H1 (cell line): Measurements from ENCODE around the gene SPAG8. TPM values are rescaled to one million over a fixed set of nuclear protein-coding genes. Genes with fewer than 3 reads are reported as not detected.

Experiments used
- JUND ChIP-seq: IDR thresholded peaks from 2 replicates; pipeline ENCODE4 v1.6.1; 2011; ENCODE audit warnings: mild to moderate bottlenecking, improper control_type of control experiment, low read length
- KDM1A ChIP-seq: fragments of 200-600, 300-600 bp; sonication (generic); IDR thresholded peaks from 2 replicates; pipeline ENCODE4 v1.7.1; 2016; ENCODE audit warnings: mild to moderate bottlenecking, low read length, borderline replicate concordance
- polyA plus RNA-seq, 7 experiments: library from polyadenylated mRNA; depleted of rRNA in 3 of 7; stranded (reverse) in 5 of 7; unstranded in 2 of 7; fragments of >200 nt in 5 of 7; fragments of 200-250 nt in 2 of 7; gene quantifications; 1 replicate in 5 of 7; 2 replicates in 1 of 7; 4 replicates in 1 of 7; pipeline versions ENCODE4 v1.2.1 to v1.2.3, GENCODE V29; 2011 to 2013; ENCODE audit warnings: missing spikeins in 2 of 7, mixed read lengths in 2 of 7
- total RNA-seq: library from RNA; stranded (reverse); fragmentation: NEBNext Ultra II Directional; extraction: Animal tissue kit (Norgen Biotek cat#: 25700); gene quantifications from 2 replicates; pipeline ENCODE4 v1.2.1, GENCODE V29; 2021

The SPAG8 gene
- total and polyA plus RNA-seq, 2 of the 8 experiments (the other 6 are each of a cell fraction or from before 2014, with no cell fraction given): 0.37 to 0.44 TPM

DNA sequence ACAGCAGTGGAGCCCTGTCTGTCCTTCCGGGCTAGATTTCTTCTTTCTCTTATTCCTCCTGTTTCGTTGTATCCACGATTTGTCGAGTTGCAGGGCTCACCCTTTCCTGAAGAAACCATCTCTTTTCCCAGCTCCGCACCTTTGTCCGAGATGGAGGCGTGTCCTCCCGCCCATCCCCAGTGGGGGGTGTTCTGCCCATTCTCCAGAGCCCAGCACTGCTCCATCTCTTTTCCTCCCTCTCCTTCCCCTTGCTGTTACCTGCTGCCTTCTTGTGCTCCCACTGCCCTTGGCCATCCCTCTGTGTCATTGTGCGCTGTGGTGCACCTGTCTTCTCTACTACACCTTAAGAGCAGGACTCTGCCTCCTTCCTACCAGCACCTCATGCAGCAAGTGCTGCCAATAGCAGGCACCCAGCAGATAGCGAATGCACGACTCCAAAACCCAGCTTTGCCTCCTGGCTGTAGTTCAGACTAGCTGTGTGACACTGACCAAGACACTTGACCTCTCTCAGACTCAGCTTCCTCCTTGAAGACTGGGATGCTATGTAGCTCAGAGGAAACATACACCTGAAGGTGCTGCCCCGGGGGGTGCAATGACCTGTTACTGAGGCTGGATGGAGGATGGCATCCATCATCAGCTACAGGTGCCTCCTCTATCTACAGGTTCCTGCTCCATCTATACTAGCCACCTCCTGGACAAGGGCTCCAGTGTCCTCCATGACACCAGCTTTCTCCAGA is 49.3 kb upstream of the SPAG8 start (continued):
- TF ChIP-seq JUND: no peak
- no peak for TF ChIP-seq KDM1A
